Caco-2 (cell line): ENCODE measurements around the gene ATL2. TPM values are rescaled to one million over a fixed set of nuclear protein-coding genes. Genes with fewer than 3 reads are reported as not detected.

Experiments
- BruUV-seq: library from RNA; stranded (reverse); fragments of 400-500 nt; replicated peaks from 2 replicates; lab custom pipeline; 2021; lab: Mats Ljungman, UMichigan
- CTCF ChIA-PET: fragments of 300-600 bp; sonication (Branson Sonifier 250); formaldehyde crosslinking; loops from one replicate; lab custom pipeline; 2022; ENCODE audit warnings: antibody characterized with exemption; lab: Charles Lee
- POLR2A ChIA-PET: fragments of 300-600 bp; sonication (Branson Sonifier 250); formaldehyde crosslinking; loops from one replicate; lab custom pipeline; 2022; ENCODE audit warnings: antibody characterized with exemption; lab: Charles Lee
- DNase-seq, 2 experiments: peaks; one replicate each; pipeline versions ENCODE4 v3.0.0 to v3.0.0-alpha.2; 2020 to 2022
- H3K27me3 ChIP-seq: replicated peaks from 2 replicates; pipeline ENCODE4 v1.6.0; 2011; ENCODE audit warnings: low read length; ENCODE audit not compliant: control insufficient read depth, insufficient read depth
- H3K36me3 ChIP-seq: 2 replicates; pipeline ENCODE4 v1.5.1; 2011; ENCODE audit warnings: low read length; ENCODE audit not compliant: control insufficient read depth, insufficient read depth
- H3K4me1 ChIP-seq: fragments of 250-450 bp; sonication (Bioruptor Pico); 2 replicates; pipeline ENCODE4 v1.5.1; 2020; ENCODE audit warnings: mild to moderate bottlenecking
- H3K4me3 ChIP-seq: 2 replicates; pipeline ENCODE4 v1.5.1; 2011; ENCODE audit warnings: low read depth, mild to moderate bottlenecking, control low read depth, low read length
- H3K9me3 ChIP-seq: fragments of 250-450 bp; sonication (Bioruptor Pico); 2 replicates; pipeline ENCODE4 v1.5.1; 2020; ENCODE audit warnings: mild to moderate bottlenecking, moderate library complexity
- H3K27ac Mint-ChIP-seq: one replicate; pipeline ENCODE4 v1.8.0; 2022; ENCODE audit warnings: mixed read lengths; ENCODE audit not compliant: unreplicated experiment
- H3K27me3 Mint-ChIP-seq: one replicate; pipeline ENCODE4 v1.8.0; 2022; ENCODE audit warnings: mixed read lengths; ENCODE audit not compliant: insufficient read depth, unreplicated experiment
- H3K36me3 Mint-ChIP-seq: one replicate; pipeline ENCODE4 v1.8.0; 2022; ENCODE audit warnings: mild to moderate bottlenecking, mixed read lengths; ENCODE audit not compliant: insufficient read depth, unreplicated experiment
- H3K4me1 Mint-ChIP-seq: one replicate; pipeline ENCODE4 v1.8.0; 2022; ENCODE audit warnings: low read depth, mixed read lengths; ENCODE audit not compliant: unreplicated experiment
- H3K4me3 Mint-ChIP-seq: one replicate; pipeline ENCODE4 v1.8.0; 2022; ENCODE audit warnings: mild to moderate bottlenecking, moderate library complexity, mixed read lengths; ENCODE audit not compliant: unreplicated experiment
- H3K9me3 Mint-ChIP-seq: one replicate; pipeline ENCODE4 v1.8.0; 2022; ENCODE audit warnings: mixed read lengths; ENCODE audit not compliant: unreplicated experiment
- intact Hi-C: fragments of 100-400 bp; cut with micrococcal nuclease; formaldehyde crosslinking; loops from one replicate; pipeline ENCODE4 v1.10.0; 2022; ENCODE audit not compliant: unreplicated experiment
- total RNA-seq: library from RNA; stranded (reverse); gene quantifications from 2 replicates; pipeline ENCODE4 v1.2.3, GENCODE V29; 2022
- TF ChIP-seq, protein P1 (sequence below), 2 experiments: fragments of 200-600 bp in 1 of 2; IDR thresholded peaks; 1 replicate in 1 of 2; 2 replicates in 1 of 2; pipeline versions ENCODE4 v1.5.1 to v1.8.0; 2011 to 2022; ENCODE audit warnings: antibody characterized with exemption in 1 of 2, control low read depth in 1 of 2, inconsistent platforms in 1 of 2, low read depth in 1 of 2, low read length in 1 of 2, mild to moderate bottlenecking in 1 of 2, moderate library complexity in 1 of 2; ENCODE audit not compliant: insufficient read depth in 1 of 2, severe bottlenecking in 1 of 2, unreplicated experiment in 1 of 2

ATL2 gene
- total RNA-seq, 1 experiment from 2014 or later, result 107 TPM

DNA sequence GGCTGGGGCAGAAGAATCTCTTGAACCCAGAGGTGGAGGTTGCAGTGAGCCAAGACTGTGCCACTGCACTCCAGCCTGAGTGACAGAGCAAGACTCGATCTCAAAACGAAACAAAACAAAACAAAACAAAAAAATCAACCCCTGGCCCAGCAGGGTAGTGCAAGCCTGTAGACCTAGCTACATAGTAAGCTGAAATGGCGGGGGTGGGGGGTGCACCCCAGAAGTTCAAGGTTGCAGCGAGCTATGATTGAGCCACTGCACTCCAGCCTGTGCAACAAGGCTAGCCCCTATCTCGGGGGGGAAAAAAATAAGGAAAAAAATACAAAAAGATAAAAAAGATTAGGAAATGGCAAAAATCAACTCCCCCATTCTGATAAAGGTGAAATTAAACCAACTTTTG is 6.4 kb downstream of the ATL2 start:
- Histone ChIP-seq H3K36me3 (no peaks in the 10 kb centered on the region), H3K4me1 (peaks cover 16% of the 10 kb centered on the region), H3K27me3 (no peaks in the 10 kb centered on the region), H3K4me3 (no peak overlapping the region), H3K9me3 (no peaks in the 10 kb centered on the region)
- H3K36me3 Mint-ChIP-seq, result peaks cover 15% of the 10 kb centered on the region
- no peak for DNase-seq
- POLR2A ChIA-PET, result no interaction called here
- peaks cover 30% of the 10 kb centered on the region for H3K4me1 Mint-ChIP-seq
- no peak overlapping the region for H3K27ac Mint-ChIP-seq
- BruUV-seq, result no TSS peak
- H3K9me3 Mint-ChIP-seq, result no peaks in the 10 kb centered on the region
- no peak overlapping the region for H3K4me3 Mint-ChIP-seq
- no peaks in the 10 kb centered on the region for H3K27me3 Mint-ChIP-seq
- CTCF ChIA-PET, result no interaction called here
- intact Hi-C loops, result no loop called here
- TF ChIP-seq, protein P1, sequence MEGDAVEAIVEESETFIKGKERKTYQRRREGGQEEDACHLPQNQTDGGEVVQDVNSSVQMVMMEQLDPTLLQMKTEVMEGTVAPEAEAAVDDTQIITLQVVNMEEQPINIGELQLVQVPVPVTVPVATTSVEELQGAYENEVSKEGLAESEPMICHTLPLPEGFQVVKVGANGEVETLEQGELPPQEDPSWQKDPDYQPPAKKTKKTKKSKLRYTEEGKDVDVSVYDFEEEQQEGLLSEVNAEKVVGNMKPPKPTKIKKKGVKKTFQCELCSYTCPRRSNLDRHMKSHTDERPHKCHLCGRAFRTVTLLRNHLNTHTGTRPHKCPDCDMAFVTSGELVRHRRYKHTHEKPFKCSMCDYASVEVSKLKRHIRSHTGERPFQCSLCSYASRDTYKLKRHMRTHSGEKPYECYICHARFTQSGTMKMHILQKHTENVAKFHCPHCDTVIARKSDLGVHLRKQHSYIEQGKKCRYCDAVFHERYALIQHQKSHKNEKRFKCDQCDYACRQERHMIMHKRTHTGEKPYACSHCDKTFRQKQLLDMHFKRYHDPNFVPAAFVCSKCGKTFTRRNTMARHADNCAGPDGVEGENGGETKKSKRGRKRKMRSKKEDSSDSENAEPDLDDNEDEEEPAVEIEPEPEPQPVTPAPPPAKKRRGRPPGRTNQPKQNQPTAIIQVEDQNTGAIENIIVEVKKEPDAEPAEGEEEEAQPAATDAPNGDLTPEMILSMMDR (IDR thresholded peaks at IDR 0.05; ENCODE audit: insufficient read depth in 1 of 2, low read depth in 1 of 2, low read length in 1 of 2, severe bottlenecking in 1 of 2, unreplicated experiment in 1 of 2), result no peak

DNA sequence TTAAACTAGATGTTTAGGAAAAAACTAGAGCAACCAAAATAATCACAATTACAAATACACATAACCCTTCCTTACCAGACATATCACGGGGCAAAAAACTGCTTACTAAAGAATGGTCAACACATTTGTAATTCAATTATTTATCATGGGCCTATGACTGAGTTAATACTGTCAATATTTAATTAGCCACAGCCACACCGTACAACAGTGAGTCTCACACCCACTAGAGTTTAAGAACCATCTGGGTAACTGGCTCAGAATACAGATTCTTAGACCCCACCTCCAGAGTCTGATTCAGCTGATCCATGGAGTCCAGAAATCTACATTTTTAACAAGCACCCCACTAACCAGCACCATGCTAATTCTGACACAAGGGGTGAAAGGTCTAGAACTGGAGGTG is 14.8 kb downstream of the ATL2 start:
- Mint-ChIP-seq H3K4me1 (no peaks in the 10 kb centered on the region), H3K4me3 (no peak overlapping the region), H3K36me3 (peaks cover 31% of the 10 kb centered on the region), H3K27me3 (no peaks in the 10 kb centered on the region), H3K27ac (no peak overlapping the region), H3K9me3 (no peaks in the 10 kb centered on the region)
- no TSS peak for BruUV-seq
- H3K27me3 ChIP-seq, result no peaks in the 10 kb centered on the region
- intact Hi-C loops, result no loop called here
- no peak overlapping the region for H3K4me3 ChIP-seq
- POLR2A ChIA-PET, result no interaction called here
- CTCF ChIA-PET, result interaction anchor here (0.6 kb wide), 1 partner anchor 13 kb away, joined by 3 read pairs; no protein-coding TSS in a partner anchor
- no peaks in the 10 kb centered on the region; the same call in 1 of the 2 replicates for H3K36me3 ChIP-seq
- H3K9me3 ChIP-seq, result no peaks in the 10 kb centered on the region
- no peak for DNase-seq
- TF ChIP-seq, protein P1 (IDR thresholded peaks at IDR 0.05; ENCODE audit: insufficient read depth in 1 of 2, low read depth in 1 of 2, low read length in 1 of 2, severe bottlenecking in 1 of 2, unreplicated experiment in 1 of 2), result no peak
- no peaks in the 10 kb centered on the region for H3K4me1 ChIP-seq

DNA sequence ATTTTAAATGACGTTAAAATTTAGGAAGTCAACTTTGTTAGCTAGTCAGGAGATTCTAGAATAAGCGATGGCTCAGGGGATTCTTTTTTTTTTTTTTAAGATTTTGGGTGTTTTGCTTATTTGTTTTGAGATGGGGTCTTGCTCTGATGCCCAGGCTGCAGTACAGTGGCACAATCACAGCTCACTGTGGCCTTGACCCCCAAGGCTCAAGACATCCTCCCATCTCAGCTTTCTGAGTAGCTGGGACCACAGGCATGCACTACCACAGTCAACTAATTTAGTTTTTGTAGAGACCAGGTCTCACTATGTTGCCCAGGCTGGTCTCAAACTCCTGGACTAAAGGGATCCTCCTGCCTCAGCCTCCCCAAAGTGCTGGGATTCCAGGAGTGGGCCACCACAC is 16.9 kb downstream of the ATL2 start:
- BruUV-seq, result no TSS peak
- Mint-ChIP-seq H3K27ac (no peak overlapping the region), H3K36me3 (peaks cover 27% of the 10 kb centered on the region), H3K4me3 (no peak overlapping the region), H3K9me3 (no peaks in the 10 kb centered on the region), H3K4me1 (no peaks in the 10 kb centered on the region), H3K27me3 (no peaks in the 10 kb centered on the region)
- no peaks in the 10 kb centered on the region; the same call in 1 of the 2 replicates for H3K36me3 ChIP-seq
- H3K27me3 ChIP-seq, result no peaks in the 10 kb centered on the region
- H3K4me3 ChIP-seq, result no peak overlapping the region
- intact Hi-C loops, result no loop called here
- H3K9me3 ChIP-seq, result no peaks in the 10 kb centered on the region
- ChIA-PET CTCF (interaction anchor here (0.8 kb wide), 1 partner anchor 148 kb away, joined by 4 read pairs; no protein-coding TSS in a partner anchor), POLR2A (no interaction called here)
- no peak for DNase-seq
- TF ChIP-seq, protein P1 (IDR thresholded peaks at IDR 0.05; ENCODE audit: insufficient read depth in 1 of 2, low read depth in 1 of 2, low read length in 1 of 2, severe bottlenecking in 1 of 2, unreplicated experiment in 1 of 2), result no peak
- no peaks in the 10 kb centered on the region for H3K4me1 ChIP-seq
